SW480 (cell line): ENCODE measurements around the gene BICRA.

Experiments used
- DNase-seq: peaks from one replicate; pipeline ENCODE4 v3.0.0-alpha.2; 2016; ENCODE audit warnings: low spot score

The BICRA gene

DNA sequence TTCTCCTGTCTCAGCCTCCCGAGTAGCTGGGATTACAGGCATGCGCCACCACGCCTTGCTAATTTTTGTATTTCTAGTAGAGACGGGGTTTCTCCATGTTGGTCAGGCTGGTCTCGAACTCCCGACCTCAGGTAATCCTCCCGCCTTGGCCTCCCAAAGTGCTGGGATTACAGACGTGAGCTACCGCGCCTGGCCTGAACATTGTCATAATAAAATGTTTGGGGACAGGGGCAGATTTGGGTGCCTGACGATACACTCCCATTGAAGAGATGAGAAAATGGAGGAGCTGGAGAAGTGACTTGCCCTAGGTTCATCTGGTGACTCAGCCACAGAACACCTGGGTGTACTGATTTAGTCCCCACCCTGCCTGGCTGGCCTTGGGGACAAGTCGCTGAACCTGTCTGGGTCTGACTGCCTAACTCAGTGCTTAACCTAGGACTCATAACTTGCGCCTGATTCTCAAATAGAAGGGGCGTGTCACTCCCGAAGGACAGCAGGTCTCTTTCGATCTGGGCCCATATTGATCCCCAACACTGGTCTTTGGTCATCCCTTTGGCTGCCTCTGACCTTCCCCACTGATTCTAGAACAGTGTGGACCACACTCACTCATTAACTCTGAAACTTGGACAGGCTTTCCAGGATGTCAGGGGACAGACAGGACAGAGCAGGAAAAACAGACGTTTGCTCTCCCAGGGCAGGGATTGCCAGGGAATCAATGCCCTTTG lies 7.6 kb upstream of the BICRA start:
- DNase-seq: no peak

DNA sequence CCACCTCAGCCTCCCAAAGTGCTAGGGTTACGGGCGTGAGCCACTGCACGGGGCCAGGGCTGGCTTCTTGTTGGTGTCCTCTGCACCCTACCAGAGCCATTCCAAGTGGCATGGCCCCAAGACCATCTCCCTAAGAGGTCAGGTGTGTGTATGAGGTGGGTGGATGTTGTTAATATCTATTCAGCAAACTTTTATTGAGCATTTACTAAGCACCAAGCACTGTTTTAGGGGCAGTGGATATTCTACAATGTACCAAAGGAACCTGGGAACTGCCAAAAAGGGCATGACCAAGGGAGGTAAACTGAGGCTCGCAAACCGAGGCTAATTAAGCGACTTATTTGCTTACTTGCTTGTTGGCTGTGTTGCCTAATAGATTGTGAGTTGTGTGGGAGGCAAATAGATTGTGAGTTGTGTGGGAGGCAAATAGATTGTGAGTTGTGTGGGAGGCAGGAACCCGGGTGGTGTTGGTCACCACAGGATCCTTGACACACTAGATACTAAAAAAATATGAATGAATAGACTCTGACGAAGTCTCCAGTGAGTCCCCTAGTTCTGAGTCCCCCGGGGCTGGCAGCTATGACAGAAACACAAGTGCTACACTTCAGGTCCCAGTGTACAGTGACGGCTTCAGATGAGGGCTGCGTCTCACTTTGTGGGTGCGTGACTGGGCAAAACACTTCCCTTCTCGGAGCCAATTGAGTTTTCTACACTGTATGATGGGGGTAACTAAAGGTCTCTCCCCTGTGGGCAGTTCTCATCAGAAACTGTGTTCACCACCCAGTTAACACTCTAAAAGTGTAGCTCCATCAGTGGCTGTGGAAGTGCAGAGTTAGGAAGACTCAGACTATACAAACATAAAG lies 5.0 kb upstream of the BICRA start:
- no peak for DNase-seq

DNA sequence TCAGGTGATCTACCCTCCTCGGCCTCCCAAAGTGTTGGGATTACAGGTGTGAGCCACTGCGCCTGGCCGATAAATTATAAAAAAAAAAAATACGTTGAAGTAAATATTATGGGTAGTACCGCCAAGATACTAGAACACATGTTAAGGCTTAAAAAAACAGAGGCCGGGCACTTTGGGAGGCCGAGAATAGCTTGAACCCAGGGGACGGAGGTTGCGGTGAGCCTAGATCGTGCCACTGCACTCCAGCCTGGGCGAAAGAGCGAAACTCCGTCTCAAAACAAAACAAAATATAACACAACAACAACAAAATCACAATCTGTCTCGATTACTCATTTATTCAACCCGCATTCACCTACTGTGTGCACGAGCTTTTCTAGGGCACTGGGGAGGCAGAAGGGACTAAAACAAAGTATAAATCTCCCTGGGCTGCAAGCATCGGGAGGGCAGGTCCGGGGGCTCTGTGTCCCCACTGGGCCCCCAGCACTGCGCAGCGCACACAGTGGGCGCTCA lies 1.3 kb upstream of the BICRA start:
- no peak for DNase-seq

DNA sequence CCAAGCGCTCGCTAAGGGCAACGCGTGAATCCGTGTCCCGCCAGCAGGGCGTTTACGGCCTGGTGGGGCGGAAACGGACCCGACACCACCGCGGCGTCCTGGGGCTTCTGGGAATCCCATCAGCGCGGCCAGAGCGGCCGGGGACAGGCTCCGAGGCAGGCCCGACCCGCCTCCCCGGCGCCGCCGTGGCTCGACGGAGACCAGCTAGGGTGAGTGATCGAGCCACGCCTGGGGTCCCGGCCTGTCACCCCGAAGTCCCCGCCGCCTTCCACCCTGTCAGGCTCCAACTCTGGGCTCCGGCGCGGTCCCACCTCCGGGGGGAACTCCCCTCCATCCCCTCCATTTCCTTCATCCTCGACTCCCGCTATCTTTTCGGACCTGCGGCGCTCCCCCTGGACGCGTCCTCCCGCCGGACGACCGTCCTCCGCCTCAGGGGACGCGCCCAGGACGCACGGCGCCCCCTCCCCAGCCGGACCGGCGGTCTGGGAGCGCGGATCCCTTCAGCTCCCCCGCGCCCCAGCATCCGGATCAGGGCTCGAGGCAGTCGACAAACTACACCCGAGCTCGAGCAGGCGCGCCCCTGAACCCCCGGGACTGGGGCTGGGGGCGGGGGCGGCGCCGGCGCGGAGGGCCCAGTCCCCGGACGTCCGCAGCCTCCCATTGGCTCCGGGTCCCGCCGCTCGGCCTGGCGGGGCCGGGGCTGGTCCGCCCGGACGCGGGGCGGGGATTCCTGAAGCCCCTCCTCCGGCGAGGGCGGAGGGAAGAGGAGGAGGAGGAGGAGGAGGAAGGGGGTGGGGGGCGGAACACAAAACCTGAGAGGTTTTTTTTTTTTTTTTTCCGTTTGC lies 638 bp upstream of the BICRA start:
- peak; percentile 91 for DNase-seq

DNA sequence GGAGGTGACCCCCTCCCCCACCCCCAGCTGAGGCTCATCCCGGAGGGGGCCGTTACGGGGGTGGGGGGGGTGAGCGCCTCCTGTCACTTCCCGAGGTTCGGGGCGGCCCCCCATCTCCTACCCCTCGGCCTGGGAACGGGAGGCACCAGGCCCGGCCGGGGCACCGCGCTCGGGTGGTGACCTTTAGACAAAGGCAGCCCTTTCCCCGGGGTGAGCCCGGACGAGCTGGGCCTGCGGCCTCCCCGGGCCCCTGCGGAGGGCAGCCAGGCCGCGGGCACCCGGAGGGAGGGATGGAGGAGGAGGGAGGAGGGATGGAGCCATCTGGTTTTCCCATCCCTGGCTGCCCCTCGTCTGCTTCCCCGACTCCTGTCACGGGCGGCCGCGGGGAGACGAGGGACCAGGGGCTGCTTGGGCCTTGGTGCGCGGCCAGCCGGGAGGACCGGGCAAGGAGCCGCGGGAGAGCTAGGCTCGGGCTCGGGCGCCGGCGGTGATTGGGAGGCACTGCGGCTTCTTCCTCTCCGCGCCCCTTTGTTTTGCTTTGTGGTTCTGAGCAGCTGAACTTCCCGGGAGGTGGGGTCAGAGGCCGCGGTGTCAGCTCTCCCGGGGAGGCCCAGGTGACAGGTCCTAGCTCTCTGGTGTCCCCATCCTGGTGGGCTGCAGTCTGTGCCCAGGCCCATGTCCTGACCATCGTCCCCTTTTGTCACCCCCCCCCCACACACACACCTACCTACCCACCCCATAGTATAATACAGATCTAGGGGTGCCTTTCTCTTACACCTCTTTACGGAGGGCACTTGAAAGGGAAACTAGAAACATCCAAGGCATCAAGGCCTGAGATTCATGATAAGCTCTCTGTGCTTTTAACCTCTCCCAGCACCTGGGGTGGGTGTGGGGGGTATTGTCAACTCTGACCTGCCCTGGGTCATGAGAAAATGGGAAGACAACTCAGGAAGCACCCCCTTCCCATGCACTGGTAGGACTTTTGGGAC lies 1.3 kb downstream of the BICRA start:
- DNase-seq: peak; percentile 65

DNA sequence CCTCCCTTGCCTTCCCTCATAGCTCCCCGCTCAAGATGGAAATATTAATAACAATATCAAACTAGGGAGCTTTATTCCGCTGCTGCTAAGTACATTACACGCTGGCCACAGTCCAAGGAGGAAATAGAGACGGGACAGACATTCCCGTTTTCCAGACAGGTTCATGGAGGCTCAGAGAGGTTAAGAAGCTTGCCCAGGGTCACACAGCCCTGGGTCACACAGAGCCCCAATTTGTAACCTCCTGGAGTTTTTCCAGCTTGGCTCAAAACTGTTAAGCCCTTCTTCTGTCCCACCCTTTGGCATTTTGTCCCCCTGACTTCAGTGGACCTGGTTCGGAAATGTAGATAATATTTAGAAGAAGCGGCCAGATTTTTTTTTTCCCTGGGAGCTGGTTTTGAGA lies 2.0 kb downstream of the BICRA start:
- DNase-seq: no peak

DNA sequence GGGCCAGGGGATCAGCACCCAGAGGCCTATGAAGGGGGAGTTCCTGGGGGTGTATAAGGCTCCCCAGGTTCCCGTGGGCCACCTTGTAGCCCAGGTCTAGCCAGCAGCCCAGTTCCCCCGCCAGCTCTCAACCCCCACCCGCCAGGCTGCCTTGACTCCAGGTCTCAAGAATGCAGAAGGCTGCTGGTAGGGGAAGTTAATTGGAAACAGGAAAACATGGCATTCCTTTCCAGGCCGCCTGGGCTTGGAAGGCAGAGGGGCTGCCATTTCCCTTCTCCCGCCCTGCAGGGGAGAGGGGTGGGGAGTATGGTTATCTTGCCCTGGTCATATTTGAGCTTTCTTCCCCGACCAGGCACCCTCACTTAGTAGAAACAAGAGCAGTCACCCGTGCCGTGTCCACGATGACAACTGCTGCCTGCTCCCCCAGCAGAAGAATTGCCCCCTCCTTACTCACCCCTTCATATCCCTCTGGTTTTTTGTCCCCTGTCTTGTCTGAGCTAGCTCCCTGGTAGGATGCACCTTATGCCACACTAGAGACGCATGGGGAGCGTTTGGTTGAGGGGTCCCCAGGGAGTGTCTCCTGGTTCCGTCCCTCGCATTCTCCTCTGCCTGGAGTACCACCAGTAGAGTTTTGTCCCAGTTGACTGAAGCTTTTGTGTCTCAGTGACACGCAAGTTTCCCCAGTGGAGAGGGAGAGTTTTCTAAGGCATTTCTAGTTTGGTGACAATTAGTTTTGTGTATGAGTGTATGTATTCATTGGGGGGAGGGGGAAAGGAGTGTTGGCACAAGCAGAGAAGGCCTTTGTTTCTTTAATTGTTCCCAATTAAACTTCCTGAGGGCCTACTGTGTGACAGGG lies 4.5 kb downstream of the BICRA start:
- DNase-seq: no peak

DNA sequence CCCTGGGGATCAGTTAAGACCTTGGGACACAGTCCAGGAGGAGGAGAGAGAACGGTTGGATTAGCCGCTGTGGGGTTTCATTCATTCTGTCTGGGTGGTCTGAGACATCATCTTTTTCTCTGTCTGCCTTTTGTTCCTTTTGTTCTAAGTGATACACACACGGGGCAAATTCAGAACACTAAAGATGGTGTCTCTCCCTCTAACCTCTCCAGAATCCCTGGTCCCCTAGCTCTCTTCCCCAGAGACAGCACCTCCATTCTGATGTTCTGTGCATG lies 5.0 kb downstream of the BICRA start:
- DNase-seq: no peak

DNA sequence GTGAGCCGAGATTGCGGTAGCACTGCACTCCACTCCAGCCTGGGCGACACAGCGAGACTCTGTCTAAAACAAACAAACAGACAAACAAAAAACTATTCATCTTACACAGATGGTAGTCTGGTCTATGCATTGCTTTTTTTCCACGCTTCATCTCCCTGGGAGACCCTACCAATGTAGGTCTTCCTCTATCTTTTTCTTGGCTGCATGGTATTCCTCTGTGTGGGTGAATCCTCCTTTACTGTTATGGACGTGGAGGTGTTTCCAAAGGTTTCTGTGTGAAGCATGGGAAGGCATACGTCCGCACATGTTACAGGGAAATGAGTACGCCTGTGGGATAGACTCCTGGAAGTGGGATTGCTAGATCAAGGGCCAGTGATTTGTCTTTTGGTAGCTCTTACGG lies 5.6 kb downstream of the BICRA start:
- no peak for DNase-seq

DNA sequence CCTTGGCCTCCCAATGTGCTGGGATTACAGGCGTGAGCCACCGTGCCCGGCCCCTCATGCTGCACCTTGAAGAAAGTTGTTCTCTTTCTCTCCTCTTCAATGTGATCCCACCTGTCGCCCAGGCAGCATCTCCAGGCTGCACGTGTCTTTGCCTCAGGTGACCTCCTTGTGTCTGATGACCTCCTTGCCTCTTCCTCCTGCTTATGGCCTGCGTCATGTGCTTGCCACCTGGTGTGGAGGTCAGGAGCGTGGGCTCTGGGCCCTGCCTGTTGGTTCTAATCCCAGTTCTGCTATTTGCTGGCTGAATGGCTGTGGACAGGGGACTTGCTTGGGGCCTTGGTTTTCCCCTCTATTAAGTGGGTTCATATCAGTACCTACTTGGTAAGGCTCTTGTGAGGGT lies 6.3 kb downstream of the BICRA start:
- DNase-seq: no peak

DNA sequence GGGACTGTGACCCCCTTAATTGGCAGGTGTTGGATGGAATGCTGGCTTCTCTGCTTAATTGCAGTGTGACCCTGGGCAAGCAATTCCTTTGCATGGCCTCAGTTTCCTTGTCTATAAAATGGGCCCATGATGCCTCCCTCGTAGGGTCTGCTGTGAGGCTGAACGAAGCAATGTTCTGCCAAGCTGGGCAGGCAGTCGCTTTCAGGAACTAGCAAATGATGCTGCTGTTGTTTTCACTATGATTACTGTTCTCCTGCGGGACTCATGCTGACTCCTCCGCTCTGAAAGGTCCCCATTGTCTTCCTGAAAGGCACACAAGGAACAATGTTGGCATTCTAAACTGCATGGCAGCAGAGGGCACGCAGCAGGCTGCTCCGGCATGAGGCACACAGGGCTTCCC lies 6.8 kb downstream of the BICRA start:
- DNase-seq: no peak

DNA sequence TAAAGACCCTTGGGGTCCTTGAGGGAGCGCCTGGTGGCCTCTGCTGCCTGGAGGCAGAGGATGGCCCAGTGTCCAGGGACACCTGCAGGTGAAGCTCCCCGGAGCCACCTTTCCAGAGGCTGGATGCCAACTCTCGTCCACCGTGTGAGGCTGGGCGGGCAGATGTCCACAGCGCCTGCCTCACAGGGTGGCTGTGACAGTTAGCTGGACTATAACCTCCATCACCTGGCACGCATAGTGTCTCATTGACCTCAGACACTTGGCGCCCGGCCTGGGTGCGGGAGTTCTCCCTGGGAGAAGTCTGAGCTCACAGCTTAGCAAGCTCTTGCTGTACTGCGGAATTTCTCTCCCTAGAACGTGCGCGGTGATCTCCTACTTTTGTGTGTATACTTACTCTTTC lies 9.8 kb downstream of the BICRA start:
- no peak for DNase-seq

DNA sequence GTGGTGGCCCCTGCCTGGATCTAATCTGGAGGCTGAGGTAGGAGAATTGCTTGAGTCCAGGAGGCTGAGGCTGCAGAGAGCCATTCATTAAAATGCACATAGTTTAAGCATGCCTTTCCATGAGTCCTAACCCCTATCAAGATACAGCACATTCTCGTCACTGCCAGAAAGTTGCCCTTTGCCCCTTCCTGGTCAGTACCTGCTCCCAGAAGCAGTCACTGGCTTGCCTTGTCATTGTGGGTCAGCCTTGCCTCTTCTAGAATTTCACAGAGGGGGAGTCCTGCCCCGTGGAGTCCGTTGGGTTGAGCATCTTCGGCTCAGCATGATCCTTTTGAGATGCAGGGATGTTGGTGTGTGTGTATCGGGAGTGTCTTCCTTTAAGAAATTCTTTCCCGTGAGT lies 10.8 kb downstream of the BICRA start:
- no peak for DNase-seq

DNA sequence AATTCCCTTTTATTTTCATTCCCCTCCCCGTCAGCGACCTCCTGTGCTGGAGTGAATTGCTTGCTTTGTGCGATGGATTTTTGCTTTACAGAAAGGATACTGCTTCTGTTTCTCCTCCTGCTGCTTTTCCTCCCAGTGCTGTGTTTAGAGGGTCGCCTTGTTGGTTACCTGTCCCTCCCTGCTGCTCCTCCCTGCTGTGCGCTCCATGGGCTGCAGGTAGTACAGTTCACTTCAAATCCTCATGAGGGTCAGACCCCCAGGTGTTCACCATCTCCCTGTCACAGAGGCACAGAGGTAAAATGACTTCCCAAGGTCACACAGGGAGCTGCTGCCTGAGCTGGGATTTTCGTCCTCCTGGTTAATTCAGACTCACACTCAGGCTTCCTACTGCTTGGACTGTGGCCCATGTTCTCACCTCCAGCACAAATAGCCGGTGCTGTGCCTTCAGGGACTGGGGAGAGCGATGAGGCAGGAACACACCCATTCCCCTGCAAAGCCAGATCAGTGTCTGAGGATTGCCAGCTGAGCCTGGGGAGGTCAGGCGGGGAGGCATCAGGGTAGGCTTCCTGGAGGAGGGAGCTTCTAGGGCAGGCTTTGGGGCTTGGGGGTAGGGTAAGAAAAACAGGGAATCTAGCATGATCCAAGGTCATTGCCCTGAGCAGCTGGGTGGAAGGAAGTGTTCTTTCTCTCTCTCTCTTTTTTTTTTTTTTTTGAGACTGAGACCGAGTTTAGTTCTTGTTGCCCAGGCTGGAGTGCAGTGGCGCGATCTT lies 14.4 kb downstream of the BICRA start:
- DNase-seq: no peak

DNA sequence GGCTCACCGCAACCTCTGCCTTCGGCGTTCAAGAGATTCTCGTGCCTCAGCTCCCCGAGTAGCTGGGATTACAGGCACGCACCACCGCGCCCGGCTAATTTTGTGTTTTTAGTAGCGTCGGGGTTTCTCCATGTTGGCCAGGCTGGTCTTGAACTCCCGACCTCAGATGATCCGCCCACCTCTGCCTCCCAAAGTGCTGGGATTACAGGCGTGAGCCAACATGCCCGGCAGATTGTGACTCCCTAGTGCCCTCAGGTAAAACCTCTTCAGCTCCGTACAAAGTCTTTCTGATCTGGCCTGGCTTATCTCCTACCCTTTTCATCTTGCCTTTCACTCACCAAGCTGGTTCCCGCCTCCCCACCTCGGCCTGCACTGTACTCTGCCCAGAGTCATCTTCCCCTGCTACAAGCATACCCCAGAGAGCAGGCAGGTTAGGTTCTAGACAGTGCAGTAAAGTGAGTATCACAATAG lies 15.0 kb downstream of the BICRA start:
- DNase-seq: peak; percentile 65

DNA sequence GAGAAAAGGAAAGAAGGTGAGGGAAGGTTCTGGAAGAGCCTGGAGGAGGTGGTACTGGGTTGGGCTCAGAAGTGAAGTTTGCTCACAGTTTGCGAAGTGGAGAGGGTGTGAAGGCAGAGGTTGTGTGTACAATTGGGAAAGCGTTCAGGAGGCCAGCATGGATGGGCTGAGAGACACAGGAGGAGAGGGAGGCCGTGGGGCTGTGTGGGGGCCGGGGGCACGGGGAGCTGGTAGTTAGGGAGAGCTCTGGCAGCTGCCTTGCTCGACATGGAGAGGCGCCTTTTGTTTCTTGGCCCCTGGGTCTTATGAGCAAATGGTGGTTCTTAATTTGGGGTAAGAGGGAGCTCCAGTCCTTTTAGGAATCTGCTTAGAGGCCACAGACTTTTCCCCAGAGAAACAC lies 16.7 kb downstream of the BICRA start:
- no peak for DNase-seq

DNA sequence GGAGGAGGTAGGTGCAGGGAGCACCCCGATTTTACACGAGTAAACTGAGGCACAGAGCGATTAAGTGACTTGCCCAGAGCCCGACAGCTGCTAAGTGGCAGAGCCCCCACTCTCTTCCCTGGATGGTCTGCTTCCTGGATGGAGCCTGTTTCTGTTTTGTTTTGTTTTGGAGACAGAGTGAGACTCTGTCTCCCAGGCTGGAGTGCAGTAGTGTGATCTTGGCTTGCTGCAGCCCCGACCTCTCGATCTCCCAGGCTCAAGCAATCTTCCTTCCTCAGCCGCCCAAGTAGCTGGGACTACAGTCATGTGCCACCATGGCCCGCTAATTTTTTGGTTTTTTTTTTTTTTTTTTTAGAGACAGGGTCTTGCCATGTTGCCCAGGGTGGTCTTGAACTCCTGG lies 17.3 kb downstream of the BICRA start:
- DNase-seq: no peak

DNA sequence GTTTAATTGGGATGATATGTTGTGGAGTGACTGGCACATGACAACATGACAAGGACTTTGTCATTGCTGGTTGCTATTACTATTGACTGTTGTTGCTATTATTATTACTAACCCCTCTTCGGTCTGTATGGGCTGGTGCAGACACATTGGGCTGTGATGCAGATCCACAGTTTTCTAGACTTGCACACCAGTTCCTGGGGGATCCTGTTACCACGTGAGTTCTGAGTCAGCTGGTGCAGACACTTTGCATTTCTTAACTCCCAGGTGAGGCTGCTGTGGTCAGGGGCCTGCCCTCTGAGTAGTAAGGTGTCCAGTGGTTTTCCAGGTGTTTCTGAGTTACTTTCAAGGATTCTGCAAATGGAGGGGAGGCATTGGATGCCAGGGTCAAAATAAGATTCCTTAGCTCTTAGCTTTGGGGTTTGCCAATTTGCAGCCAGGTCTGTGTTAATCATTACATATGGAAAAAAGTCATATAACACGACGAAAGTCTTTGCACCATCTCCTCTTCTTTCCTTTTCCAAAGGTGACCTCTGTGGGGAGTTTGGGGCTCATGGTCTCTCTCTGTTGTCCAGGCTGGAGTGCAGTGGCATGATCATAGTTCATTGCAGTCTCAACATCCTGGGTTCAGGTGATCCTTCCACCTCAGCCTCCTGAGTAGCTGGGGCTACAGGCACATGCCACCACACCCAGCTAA lies 19.3 kb downstream of the BICRA start:
- DNase-seq: peak; percentile 30

DNA sequence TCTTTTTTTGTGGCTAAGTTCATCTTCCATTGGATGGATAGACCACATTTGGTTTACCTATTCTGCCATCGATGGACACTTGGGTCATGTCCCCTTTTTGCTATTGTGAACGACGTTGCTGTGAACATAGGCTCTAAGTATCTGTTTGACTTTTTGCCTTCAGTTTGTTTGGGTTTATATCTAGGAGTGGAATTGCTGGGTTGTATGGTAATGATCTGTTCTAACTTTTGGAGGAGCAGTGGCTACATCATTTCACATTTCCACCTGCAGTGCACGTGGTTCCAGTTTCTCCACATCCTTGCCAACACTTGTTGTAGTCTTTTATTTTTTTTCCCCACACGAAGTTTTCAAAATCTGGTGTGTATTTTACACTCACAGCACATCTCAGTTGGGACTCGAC lies 21.7 kb downstream of the BICRA start:
- DNase-seq: no peak
